Amniotic epithelial cell (primary cell): ENCODE measurements around the gene CLEC14A.

Experiments used
- DNase-seq: peaks from one replicate; pipeline ENCODE4 v3.0.0-alpha.2; 2010; ENCODE audit warnings: low read depth

CLEC14A gene

GRCh38 chr14:38255673-38256532 is at the start of gene CLEC14A:
Gene CLEC14A, minus strand, starts transcription at chr14:38256093. Its CDS starts 71 bp downstream, at chr14:38256022.
- peak; percentile 19 for DNase-seq

GRCh38 chr14:38302966-38303365 is 47.1 kb upstream of the CLEC14A start:
- DNase-seq, result no peak

- DNase-seq, result no peak
These were observed 46.1 kb upstream of the CLEC14A start for GRCh38 chr14:38302034-38302433.

- DNase-seq, result peak; percentile 55
These were observed 41.8 kb upstream of the CLEC14A start for GRCh38 chr14:38297681-38298080.

- DNase-seq, result peak; percentile 28
These were observed 36.0 kb upstream of the CLEC14A start for GRCh38 chr14:38291681-38292467.

GRCh38 chr14:38290601-38291188 is 34.8 kb upstream of the CLEC14A start:
- peak; percentile 97 for DNase-seq

- DNase-seq, result peak; percentile 24
These were observed 30.6 kb upstream of the CLEC14A start for GRCh38 chr14:38286452-38286851.

- DNase-seq, result no peak
These were observed 30.1 kb upstream of the CLEC14A start for GRCh38 chr14:38285962-38286361.

- no peak for DNase-seq
These were observed 27.0 kb upstream of the CLEC14A start for GRCh38 chr14:38282936-38283335.

- no peak for DNase-seq
These were observed 24.2 kb upstream of the CLEC14A start for GRCh38 chr14:38280081-38280480.

- no peak for DNase-seq
These were observed 23.7 kb upstream of the CLEC14A start for GRCh38 chr14:38279572-38279971.

- DNase-seq, result no peak
These were observed 22.1 kb upstream of the CLEC14A start for GRCh38 chr14:38278035-38278434.

- no peak for DNase-seq
These were observed 7.0 kb upstream of the CLEC14A start for GRCh38 chr14:38262844-38263243.

GRCh38 chr14:38261620-38262019 is 5.7 kb upstream of the CLEC14A start:
- peak; percentile 32 for DNase-seq

GRCh38 chr14:38257507-38257906 is 1.6 kb upstream of the CLEC14A start:
- peak; percentile 41 for DNase-seq

- DNase-seq, result no peak
These were observed 594 bp upstream of the CLEC14A start for GRCh38 chr14:38256533-38256840.

- DNase-seq, result no peak
These were observed 553 bp downstream of the CLEC14A start for GRCh38 chr14:38255408-38255672.

GRCh38 chr14:38254571-38255407 is 1.1 kb downstream of the CLEC14A start:
- DNase-seq, result peak; percentile 19

GRCh38 chr14:38253676-38254075 is 2.2 kb downstream of the CLEC14A start:
- DNase-seq, result no peak

GRCh38 chr14:38252066-38252710 is 3.7 kb downstream of the CLEC14A start:
- DNase-seq, result no peak

- no peak for DNase-seq
These were observed 5.6 kb downstream of the CLEC14A start for GRCh38 chr14:38250331-38250730.
